Fibroblast of peridontal ligament (primary cell): ENCODE results near the gene FBXL15.
A peak's percentile ranks its signal among the peaks of the same experiment; 100 is the strongest.

ENCODE experiments used
- DNase-seq: peaks from one replicate; pipeline ENCODE4 v3.0.0-alpha.2; 2010; ENCODE audit errors: extremely low read depth

The FBXL15 gene

DNA sequence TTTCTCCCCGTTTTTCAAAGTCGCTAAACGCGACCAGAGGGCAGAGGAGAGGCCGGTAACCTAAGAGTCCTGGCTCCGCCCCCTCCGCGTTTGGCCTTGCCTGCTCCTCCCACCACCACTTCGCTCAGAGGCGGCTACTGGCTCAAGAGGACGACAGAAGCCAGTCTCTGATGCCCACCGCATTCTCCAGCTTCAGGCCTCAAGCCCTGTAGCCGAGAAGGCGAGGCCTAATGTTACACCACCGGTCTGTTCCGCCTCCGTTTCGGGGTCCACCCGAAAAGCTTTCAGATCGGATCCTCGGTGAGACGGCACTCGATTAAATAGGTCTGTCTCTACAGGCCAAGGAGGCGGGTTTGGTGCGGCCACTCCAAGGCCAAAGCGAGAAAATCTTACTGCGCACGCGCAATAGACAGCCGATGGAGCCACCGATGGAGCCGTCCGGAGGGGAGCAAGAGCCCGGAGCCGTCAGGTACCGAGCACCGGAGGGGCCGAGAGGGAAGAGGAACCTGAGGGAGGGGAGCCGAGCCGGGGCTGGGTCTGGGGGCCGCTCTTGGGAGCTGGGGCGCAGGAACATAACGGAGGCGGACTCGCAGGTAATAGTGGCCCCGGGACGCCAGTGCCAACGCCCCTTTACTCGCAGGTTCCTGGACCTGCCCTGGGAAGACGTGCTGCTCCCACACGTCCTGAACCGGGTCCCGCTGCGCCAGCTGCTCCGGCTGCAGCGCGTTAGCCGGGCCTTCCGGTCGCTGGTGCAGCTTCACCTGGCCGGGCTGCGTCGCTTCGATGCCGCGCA is at the start of gene FBXL15:
TSS of gene FBXL15 (plus strand) at position 123 of the 793 bp plus-strand sequence. CDS start at position 417, 294 bp downstream.
- peak; percentile 97 for DNase-seq

DNA sequence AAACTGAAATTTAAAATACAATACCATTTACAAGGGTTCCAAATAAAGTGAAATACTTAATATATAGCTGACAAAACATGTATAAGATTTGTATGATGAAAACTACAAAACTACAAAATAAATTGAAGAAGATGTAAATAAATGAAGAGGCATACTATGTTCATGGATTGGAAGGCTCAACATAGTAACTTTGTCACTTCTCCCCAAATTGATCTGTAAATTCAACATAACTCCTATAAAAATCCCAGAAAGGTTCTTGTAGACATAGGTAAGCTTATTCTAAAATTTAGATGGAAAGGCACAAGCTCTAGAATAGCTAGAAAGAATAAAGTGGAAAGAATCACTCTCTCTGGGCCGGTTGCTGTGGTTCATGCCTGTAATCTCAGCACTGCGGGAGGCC is 49.3 kb upstream of the FBXL15 start:
- no peak for DNase-seq

DNA sequence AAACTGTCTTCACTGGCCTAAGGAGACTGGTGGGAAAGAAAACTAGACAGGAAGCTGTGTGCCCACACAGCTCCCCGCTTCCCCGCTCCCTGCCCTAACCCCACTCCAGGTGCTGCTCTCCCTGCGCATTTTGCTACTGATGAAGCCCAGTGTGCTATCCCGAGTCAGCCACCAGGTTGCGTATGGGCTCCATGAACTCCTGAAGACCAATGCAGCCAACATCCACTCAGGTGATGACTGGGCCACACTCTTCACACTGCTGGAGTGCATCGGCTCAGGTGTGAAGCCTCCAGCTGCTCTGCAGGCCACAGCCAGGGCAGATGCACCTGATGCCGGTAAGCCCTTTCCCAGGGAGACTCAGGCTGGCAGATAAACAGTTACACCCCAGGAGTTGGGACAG is 45.4 kb upstream of the FBXL15 start:
- DNase-seq, result no peak

DNA sequence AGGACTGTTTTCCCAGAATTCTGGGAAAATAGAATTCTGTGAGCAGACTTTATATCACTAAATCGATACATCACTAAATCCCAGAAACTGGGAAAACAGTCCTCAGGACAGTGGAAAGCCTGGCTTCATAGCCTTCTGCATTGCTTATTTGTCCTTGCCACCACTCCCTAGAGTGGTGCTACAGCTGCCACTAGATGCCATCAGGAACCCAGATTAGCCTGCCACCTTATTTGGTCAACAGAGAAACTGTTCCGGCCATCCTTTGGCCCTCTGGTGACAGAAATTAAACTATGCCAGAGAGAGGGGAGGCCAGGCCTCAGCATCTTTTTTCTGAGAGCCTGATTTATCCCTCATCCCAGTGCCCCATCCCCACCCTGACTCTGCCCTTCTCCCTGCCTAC is 44.8 kb upstream of the FBXL15 start:
- no peak for DNase-seq

- DNase-seq, result no peak
Measured at GRCh38 chr10:102376901-102377300, 43.7 kb upstream of the FBXL15 start.

GRCh38 chr10:102379383-102379782 is 41.3 kb upstream of the FBXL15 start:
- no peak for DNase-seq

DNA sequence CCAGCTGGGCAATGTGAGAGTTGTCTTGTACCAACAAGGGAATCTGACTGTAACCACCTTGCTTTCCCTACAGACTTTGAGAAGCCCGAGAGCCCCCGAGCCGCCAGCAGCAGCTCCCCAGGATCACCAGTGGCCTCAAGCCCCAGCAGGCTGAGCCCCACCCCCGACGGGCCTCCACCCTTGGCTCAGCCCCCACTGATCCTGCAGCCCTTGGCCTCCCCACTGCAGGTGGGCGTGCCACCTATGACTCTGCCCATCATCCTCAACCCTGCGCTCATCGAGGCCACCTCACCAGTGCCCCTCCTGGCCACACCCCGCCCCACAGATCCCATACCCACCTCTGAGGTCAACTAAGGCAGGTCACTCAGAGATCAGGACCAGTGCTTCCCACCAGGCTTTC is 38.7 kb upstream of the FBXL15 start:
- no peak for DNase-seq

DNA sequence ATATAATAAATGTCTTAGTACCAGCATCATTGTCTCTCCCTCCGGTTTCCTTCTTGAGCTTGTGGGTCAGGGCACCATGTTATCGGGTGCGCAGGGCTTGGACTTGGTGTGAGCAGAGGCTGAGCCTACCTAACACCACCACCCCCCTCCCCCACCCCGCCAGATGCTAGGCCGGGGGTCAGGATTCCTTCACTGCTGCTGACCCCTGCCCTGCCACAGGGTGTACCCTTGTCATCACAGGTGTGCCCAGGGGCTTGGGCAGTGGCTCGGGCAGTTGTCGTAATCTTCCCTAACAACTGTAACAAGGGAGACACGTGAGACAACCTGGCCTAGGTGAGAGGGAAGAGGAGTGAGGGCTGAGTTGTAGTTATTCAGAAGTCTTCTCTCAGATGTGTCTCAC is 37.8 kb upstream of the FBXL15 start:
- DNase-seq, result no peak

GRCh38 chr10:102384053-102384452 is 36.6 kb upstream of the FBXL15 start:
- peak; percentile 16 for DNase-seq

- DNase-seq, result peak; percentile 69
Measured at GRCh38 chr10:102384606-102385429, 35.8 kb upstream of the FBXL15 start.

DNA sequence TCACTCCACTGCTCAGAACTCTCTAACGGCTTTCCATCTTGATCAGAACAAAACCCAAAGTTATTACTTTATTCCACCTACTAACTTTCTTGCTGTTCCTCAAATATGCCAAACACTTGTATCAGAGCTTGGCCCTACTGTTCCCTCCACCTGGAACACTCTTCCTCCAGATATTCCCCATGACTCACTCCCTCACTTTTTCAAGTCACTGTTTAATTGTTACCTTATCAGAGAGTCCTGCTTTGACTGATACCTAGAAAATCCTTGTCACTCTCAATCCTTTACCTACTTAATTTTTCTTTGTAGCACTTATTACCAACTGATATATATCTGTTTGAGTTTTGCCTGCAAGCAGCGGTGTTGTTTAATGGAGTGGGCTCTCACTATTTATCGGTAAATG is 30.7 kb upstream of the FBXL15 start:
- no peak for DNase-seq

- no peak for DNase-seq
Measured at GRCh38 chr10:102392306-102392705, 28.3 kb upstream of the FBXL15 start.

GRCh38 chr10:102393411-102394078 is 27.1 kb upstream of the FBXL15 start:
- no peak for DNase-seq

GRCh38 chr10:102394079-102394800 is 26.4 kb upstream of the FBXL15 start:
- peak; percentile 92 for DNase-seq

DNA sequence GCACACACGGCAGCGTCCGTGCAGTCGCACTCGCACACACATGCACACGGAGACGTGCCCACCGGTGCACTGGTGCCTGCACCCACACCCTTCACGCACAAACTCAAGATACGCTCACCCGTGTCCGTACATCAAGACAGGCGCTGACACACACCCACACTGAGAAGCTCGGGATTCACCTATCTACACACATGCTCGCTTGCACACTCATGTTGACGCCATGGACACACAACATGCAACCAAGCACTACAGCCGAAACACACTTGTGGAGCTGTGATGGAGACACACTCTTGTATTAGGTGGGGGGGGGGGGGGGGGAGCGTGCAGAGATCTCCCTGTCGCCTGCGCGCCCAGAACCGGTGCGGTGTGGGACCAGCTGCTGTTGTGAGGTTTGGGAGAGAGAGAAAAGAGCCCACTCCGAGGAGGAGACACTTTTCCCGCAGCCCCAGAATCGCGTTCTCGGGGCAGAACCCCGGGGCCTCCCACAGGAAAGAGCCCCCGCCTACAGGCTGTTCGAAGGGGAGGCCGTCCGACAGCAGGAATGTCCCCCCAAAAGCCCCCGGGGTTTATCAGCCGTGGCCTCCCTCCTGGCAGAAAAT is 25.7 kb upstream of the FBXL15 start:
- DNase-seq, result peak; percentile 27

DNA sequence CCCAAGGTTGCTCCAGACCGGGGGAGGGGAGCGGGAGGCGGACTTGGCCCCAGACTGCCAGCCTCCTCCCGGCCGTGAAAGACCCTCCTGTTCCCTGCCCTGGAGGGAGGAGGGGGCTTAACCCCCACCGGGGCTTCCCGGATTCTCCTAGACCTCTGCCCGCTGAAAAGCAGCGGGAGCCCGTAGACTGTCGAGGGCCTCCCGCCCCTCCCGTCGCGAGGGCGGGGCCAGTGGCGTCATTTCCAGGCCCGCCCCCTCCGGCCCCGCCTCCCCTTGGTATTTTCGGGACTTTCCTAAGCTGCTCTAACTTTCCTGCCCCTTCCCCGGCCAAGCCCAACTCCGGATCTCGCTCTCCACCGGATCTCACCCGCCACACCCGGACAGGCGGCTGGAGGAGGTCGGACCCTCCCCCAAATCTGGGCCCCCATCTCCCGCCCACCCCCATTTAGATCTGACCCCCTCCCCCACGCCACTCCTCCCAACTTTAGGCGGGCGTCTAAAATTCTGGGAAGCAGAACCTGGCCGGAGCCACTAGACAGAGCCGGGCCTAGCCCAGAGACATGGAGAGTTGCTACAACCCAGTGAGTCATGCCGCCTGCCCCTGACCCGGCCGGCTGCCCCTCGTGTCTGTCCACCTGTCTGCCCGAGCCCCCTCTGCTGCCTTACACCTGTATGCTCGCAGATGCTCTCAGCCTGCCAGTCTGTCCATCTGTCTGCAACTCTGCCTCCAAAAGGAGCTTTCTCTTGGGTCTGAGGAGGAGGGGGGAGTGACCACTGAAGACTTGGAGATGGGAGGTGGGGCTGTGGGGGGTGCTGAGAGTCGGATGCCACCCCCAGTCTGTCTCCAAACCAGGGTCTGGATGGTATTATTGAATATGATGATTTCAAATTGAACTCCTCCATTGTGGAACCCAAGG is 25.0 kb upstream of the FBXL15 start, which contains the start of gene NFKB2:
TSS of gene NFKB2 (plus strand) at position 306 of the 917 bp plus-strand sequence. CDS start at position 561, 255 bp downstream.
- peak; percentile 77 for DNase-seq

DNA sequence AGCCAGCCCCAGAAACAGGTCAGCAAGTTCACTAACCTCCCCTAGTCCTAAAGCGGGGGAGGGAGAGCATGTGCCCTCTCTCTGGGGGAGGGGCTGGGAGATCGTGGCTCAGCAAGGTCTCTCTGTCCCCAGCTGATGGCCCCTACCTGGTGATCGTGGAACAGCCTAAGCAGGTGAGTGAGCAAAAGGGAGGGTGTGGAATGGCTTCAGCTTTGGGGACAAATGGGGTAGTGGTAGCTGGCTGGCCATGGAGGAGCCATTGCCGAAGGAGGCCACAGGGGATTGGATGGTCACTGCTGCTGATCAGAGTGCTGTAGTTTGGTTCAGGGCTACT is 24.4 kb upstream of the FBXL15 start:
- no peak for DNase-seq

GRCh38 chr10:102396730-102397151 is 23.9 kb upstream of the FBXL15 start:
- no peak for DNase-seq

DNA sequence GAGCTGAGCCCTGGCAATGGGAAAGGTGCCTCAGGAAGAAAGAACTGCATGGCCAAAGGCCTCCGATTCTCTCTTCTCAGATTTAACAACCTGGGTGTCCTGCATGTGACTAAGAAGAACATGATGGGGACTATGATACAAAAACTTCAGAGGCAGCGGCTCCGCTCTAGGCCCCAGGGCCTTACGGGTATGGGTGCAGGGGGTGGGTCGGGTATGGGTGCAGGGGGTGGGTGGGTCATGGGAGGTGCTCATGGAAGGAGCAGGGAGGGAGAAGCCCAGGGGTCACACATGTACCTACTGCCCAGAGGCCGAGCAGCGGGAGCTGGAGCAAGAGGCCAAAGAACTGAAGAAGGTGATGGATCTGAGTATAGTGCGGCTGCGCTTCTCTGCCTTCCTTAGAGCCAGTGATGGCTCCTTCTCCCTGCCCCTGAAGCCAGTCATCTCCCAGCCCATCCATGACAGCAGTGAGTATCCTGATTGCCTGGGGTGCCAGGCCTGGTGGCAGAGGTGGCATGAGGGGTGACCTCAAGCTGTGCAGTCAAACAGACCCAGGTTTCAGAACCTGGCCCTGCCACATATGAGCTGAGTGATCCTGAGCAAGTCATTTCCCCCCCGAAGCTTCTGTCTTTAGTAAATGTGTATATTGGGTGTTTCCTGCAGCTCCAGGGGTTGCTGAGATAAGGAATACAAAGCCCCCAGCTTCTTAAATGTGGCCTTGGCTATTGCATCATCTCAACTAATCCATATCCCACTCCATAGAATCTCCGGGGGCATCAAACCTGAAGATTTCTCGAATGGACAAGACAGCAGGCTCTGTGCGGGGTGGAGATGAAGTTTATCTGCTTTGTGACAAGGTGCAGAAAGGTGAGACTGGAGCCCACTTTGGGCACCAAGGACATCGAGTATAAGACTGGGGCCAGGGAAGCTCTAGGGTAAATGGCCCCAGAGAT is 23.1 kb upstream of the FBXL15 start:
- DNase-seq, result no peak
